HT-29 (cell line): ENCODE results near the gene MRPL36. TPM values are rescaled to one million over a fixed set of nuclear protein-coding genes. Genes with fewer than 3 reads are reported as not detected.

Source experiments
- DNase-seq: peaks from one replicate; pipeline ENCODE4 v3.0.0-alpha.2; 2015; ENCODE audit warnings: low spot score
- total RNA-seq: library from RNA; depleted of rRNA; stranded (reverse); fragments of >200 nt; shearing (Covaris generic); gene quantifications from 2 replicates; pipeline ENCODE4 v1.2.3, GENCODE V29; 2014

MRPL36 gene
- total RNA-seq, 1 experiment from 2014 or later, result 140 TPM

DNA sequence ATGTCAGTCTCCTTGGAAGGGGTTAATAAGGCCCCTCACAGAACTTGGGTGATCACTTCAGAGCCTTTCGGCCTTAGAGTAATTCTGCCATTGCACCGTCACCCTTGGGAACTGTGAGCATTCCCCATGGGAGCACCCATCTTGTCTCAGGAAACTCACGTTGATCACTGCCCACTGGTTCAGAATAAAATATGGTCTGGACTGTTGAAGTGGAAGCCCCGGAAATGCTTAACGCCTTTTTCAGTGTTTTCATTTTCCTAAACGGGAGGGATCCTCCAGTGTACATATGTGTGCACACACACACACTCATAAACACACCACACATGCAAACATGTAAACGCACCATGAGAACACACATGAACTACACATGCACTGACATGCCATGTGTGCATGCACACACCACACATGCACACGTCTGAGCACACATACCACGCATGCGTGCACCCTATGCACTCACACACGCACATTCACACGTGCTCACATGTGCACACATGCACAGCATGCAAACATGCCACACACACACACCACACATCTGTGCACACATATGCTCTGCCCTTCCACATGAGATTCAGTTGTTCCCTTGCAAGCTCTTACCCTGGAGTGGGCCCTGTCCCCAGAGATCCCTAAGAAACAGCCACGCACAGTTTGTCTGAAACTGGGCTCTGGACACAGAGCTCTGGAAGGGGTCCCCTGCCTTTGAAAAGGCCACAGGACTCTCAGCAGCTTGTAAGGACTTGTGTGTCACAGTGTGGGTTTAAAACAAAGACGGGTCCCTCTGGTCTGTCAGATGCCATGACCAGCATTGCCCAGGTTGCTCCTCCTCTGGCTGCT, 17.0 kb downstream of the MRPL36 start:
- no peak for DNase-seq

- no peak for DNase-seq
Measured at GRCh38 chr5:1781726-1782384, 17.8 kb downstream of the MRPL36 start.

DNA sequence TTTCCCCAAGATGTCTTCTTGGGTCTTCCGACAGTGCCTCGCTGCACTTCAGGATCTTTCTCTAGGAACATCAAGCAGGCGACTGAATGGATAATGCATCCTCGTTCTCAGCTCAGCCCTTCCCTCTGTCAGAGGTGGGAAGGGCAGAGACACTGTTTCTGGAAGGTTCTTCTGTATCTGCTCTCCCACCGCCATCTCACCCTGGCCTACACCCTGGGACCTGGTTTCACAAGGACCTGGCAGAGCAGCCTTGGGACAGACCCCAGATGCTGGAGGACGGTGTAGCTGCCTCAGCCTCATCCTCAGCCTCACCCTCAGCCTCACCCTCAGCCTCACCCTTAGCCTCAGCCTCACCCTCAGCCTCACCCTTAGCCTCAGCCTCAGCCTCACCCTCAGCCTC, 18.5 kb downstream of the MRPL36 start:
- no peak for DNase-seq

DNA sequence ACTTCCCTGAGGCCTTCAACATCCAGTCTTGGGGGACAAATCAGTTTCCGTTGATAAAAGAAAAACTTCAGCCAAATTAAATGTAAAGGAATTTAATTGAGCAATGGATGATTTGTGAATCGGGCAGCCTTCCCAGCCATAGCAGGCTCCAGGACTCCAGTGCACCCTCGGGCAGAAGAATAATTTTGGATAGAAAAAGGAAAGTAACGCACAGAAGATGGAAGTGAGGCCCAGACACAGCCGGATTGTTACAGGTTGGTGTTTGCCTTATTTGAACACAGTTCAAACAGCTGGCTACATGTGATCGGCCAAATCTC, 19.1 kb downstream of the MRPL36 start:
- DNase-seq, result no peak

GRCh38 chr5:1779782-1780613, 19.6 kb downstream of the MRPL36 start:
- no peak for DNase-seq

DNA sequence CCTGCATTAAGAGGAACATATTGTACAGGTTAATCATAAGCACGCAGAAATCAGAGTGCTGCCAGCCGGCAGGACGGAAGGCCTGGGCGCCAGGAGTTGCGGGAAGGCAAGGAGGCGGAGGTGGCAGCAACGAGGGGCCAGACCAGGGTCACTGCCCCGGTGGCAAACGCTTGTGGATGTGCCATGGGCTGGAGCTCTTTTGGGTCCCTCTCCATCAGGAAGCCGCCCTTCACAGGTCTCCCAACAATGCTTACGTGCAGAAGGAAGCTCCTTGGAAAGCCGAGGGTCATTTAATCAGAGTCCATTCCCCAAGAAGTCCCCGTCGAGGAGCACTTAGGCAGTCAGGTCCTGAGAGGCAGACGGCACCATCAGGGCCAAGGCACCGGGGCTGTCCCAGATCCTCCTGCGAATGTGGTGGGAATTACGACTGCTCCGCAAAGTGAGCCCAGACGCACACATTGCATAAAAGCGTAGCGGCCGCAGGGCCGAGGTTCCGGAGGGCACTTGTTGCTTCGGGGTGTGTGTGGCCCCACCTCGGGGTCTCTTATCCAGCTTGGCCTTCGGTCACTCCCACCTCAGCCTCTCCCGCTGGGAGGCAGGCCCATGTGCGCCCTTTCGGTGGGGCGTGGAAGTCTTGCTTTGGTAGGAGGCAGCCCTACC, 20.5 kb downstream of the MRPL36 start:
- DNase-seq, result no peak

- no peak for DNase-seq
Measured at GRCh38 chr5:1778138-1779020, 21.3 kb downstream of the MRPL36 start.

GRCh38 chr5:1777281-1778137, 22.1 kb downstream of the MRPL36 start:
- DNase-seq, result no peak

- DNase-seq, result no peak
Measured at GRCh38 chr5:1776831-1777230, 22.8 kb downstream of the MRPL36 start.

GRCh38 chr5:1772634-1773033, 27.0 kb downstream of the MRPL36 start:
- DNase-seq, result peak; percentile 56

- DNase-seq, result no peak
Measured at GRCh38 chr5:1771149-1772065, 28.2 kb downstream of the MRPL36 start.

DNA sequence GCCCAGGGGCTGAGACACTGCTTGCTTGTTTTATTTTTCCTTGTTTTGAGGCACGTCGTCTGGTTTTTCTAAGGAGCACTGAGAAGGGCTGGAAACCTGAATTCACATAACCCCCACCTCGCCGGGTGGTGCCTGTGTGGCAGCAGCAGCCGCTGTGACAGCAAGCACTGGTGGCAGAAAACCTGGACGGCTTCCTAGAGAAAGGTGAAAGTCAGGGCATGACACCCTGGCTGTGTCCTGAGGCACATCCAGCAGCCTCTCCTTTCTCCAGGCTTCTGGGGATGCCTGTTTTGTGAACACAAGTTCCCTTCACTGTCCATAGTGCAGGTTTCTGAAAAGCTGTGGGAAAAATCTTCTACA, 29.2 kb downstream of the MRPL36 start:
- DNase-seq, result no peak

- no peak for DNase-seq
Measured at GRCh38 chr5:1769752-1770442, 29.7 kb downstream of the MRPL36 start.

DNA sequence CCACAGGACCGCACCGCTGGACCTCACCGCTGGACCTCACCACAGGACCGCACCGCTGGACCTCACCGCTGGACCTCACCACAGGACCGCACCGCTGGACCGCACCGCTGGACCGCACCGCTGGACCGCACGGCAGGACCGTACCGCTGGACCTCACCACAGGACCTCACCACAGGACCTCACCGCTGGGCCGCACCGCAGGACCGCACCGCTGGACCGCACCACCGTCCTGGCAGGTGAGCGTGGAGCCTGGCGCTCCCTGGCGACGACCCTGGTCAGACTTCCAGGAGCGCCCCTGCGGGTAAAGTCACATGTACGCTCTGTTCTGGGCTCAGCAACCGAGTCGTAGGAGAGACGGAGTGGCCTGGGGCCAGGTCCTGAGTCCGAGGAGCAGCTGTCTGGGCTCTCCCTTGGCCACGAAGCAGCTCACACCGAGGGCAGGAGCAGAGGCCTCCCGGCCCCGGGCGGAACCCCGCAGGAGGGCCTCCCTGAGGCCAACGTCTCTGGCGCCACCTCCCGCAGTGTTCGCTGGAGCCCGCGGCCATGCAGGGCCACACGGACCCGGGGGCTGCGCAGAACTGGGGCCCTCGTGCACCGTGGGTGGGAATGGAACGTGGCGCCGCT, 30.5 kb downstream of the MRPL36 start:
- no peak for DNase-seq

GRCh38 chr5:1768283-1769000, 31.2 kb downstream of the MRPL36 start:
- no peak for DNase-seq

DNA sequence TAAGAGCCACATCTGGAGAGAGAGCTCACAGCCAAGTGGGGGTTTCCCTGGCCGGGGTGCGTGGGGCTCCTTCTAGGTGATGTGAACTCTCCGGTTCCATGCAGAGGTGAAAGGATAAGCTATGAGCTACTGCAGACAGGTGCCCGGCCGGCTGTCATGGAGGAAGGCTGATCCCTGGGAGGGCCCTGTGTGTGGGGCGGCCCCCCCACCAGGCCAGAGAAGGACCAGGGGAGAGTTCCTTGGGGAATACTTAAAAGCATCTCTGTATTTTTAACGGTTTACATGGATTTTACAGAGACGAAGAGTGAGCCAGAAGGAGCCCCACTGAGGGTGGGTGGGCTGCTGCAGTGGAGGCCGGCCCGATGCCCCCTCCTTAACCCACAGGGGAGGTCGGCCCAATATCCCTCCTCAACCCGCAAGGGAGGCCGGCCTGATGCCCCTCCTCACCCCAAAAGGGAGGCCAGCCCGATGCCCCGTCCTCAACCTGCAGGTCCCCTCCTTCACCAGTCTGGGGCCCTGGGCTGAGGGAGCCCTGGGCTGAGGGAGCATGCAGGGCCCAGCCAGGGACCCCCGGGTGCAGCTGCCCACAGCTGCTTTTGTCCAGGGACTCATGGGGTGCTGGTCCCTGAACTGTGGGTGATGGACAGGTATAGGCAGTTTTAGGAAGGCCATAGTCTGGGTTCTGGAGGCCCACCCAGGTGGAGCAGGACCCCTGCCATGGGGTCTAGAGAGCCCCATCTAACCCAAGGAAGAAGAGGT, 31.9 kb downstream of the MRPL36 start:
- DNase-seq, result no peak
